GM18907 (cell line): ENCODE data around the gene TBCCD1.
"Not testable (repeated sequence)": the region's sequence is repeated elsewhere in the genome, so short reads cannot be mapped to it uniquely, and the experiment has no call there.

Experiments
- ATAC-seq: cut with Tn5 transposase; IDR thresholded peaks from one replicate; pipeline ENCODE4 v1.9.1; 2021; ENCODE audit warnings: mild to moderate bottlenecking, moderate library complexity; ENCODE audit not compliant: unreplicated experiment

TBCCD1 gene

DNA sequence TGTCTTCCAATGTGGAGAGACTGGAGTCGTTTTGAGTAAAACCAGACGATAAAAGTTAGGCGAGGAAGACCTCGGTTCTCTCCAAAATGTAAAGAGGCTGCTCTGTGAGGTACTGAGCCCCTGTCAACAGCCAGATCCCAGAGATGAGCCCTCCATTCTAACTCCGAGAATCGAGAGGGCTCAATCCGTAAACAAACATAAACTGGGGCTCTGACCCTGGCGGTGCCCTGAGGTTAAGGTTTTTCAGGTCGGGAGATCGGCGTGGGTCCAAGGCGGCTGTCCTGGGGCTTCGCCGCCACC is 417 bp downstream of the TBCCD1 start:
- no peak for ATAC-seq

DNA sequence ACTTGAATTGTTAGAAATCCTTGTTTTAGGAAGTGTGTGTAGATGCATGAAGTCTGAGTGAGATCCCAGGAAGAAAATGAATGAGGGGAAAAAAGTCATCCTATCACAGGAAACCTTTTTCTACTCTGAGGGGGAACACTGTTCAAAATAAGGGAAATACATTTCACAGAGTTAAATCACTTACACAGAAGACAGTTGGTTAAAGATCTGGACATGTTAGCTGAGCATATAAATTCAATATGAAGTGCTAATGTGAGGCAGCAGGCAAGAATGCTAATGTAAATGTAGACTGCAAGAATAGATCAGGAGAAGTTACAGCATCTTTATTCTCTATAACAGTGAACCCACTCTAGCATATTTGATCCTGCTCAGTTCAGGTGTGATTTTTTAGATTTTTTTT is 2.6 kb downstream of the TBCCD1 start:
- no peak for ATAC-seq

DNA sequence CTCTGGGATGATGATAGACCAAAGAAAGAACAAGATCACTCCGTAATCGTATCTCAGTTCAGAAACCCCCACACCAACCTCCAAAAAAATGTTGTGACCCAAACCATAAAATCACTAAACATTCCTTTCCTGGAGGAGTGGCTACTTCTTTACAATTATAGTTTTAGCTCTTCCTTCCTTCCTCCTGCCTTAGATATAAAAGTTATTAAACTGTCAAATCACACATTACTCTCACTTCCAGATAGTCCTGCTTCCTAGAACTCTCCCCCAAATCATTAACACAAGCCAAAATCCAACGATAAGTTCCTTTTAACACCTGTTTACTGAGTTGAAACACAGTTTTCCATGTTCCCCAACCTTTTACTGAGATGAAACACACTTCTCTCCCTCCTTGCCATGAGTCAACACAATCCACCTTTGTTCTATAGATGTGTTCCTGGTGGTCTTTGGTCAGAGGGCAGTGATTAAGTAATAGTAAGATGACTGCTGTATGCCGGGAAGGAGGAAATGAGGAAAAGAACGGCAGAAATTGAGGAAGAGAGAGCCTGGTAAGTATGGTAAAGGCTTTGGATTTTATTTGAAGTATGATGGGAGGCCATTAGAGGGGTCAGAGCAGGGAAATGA is 14.6 kb downstream of the TBCCD1 start:
- ATAC-seq: no peak

DNA sequence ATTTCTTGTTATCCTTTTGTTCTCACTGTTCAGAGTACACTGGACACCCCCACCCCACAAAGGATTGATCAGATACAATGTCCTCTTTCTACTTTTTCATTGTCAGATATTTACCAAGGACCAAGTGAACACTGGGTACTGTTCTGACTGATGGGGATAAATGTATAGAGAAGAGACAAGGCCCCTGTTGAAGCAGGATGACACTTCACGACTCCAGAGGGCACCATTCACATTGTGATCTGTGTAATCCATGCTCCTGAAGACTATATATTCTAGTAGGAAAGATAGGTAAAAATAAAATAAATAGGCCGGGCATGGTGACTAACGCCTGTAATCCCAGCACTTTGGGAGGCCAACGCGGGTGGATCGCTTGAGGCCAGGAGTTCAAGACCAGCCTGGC is 15.8 kb downstream of the TBCCD1 start:
- no peak for ATAC-seq

DNA sequence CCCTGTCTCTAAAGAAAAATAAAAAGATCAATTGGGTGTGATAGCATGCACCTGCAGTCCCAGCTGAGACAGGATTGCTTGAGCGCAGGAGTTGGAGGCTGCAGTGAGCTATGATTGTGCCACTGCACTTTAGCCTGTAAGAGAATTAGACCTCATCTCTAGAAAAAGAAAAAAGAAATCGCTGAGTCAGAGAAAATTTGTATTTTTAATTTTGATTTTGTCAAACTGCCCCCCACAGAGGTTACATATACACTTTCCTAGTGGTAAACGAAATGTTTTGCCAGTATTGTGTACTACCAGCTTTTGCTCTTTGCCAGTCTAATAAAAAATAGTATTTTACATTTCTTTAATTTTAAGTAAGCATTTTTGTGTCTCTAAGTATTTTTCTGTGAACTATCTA is 17.6 kb downstream of the TBCCD1 start:
- no peak for ATAC-seq

DNA sequence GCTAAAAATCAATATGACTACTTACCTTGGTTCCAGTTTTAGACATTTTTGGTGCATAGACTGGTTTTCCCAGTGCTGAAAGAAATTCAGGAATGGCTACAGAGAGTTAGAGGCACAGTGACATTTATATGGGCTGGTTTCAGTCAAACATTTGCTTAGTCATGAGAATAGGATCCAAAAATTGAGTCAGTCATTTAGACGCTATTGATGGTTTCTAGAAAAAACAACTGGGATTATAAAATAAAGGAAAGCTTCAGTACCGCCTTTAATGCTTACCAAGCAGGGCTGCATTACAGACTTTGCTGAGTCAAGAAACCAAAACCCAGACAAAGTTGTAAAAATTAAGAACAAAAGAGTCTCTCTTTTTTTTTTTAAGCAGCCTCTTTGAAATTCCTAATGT is 22.9 kb downstream of the TBCCD1 start, which contains the start of gene CRYGS:
Gene CRYGS (minus strand): TSS at position 100 of the 400 bp plus-strand sequence. CDS start 54 bp downstream, at position 46.
- no peak for ATAC-seq

DNA sequence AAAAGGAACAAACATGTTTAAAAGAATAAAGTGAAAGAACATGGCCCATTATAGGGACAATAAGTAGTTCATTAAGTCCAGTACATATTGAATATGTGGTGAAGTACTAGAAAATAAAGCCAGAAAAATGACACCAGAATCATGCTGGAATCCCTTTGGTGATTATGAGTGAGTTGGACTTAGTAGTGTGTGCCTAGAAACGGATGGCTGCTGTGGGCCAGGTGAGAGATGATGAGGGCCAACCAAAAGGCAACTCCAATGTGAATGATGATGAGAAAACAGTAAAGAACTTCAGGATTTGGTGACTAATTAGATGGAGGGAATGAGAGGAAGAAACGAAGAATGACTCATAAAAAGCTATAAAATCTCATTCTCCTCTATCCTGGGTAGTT is 26.3 kb downstream of the TBCCD1 start:
- no peak for ATAC-seq

DNA sequence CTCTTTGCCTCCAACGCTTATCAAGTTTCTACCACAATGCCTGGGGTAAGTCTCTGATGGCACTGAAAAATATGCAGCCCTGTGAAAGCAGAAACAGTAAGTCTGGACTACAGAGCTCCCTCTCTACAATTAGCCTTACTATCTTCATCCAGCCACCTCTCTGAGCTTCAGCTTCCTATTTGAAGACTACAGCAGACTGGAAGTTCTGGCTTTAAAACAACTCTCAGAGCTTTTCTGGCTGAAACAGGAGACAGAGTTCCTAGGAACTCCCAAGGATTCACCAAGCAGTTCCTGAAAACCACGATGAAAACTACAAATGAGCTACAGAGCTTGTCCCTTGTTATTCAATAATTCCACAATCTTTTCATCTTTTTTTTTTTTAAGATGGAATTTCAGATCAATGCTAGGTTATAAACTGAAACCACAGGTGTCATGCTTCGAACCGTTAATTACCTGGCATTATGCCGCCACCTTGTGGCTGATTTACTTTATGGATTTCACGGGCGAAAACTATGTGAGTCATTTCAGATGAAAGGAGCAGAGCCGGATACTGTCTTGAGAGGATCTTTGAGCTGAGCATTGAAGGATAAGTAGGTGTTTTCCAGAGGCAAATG is 26.8 kb downstream of the TBCCD1 start:
- peak; percentile 66 for ATAC-seq

DNA sequence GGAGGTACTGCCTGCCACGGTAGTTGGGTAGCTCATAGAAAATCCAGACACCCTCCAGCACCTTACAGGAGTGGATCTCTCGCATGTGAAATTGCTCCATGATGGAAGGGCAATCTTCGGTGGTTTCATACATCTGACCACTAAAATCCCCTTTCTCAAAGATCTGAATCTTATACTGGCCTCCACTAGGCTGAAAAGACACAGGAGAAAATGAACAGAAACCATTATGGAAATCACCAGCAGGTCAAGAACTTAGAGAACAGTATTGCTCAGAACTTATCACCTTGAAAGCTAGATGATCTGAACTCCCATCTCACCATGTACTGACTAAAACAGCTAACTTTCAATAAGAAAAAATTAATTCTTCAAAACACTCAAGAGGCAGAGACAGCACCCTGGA is 28.4 kb downstream of the TBCCD1 start:
- ATAC-seq: no peak

DNA sequence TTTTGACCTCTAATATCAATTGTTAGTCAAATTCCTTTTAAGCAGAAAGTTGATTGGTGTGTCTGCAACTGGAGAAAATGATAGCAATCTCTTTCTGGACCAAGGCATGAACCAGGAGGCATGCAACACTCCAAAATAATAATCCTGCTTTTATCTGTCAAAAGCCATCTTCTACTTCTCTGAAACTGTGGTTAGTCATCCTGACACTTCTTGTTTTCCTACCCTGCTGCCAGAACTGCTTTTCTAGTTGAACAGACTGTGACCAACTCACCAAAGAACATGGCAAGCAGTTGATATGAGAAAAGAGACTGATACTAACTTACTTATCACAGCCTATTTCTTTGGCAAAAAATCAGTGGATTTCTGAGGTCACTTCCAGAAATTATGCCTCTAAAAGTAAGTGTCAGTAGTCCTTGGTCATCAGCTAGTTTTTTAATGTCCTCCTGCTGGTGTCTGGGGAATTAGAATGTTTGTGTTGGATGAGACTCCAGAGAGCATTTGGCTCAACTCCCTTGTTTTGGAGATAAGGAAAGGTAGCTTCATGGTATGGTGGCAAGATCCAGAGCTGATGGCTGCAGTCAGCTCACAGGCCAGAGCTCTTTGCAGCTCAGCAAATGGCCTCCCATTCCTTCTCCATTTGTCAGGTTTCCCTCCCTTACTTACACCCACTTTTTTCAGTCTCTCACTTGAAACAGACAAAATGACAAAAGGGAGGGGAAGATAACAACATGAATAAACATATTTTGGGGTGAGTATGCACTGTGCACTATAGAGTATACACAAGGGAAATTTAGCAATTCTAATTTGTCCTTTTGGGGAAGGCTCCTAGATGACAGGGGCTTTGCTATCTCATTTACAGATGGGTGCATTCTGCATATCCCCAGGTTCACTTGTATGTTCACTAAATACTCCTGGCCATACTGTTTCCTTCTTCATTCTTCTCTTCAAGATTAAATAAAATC is 30.0 kb downstream of the TBCCD1 start:
- no peak for ATAC-seq

DNA sequence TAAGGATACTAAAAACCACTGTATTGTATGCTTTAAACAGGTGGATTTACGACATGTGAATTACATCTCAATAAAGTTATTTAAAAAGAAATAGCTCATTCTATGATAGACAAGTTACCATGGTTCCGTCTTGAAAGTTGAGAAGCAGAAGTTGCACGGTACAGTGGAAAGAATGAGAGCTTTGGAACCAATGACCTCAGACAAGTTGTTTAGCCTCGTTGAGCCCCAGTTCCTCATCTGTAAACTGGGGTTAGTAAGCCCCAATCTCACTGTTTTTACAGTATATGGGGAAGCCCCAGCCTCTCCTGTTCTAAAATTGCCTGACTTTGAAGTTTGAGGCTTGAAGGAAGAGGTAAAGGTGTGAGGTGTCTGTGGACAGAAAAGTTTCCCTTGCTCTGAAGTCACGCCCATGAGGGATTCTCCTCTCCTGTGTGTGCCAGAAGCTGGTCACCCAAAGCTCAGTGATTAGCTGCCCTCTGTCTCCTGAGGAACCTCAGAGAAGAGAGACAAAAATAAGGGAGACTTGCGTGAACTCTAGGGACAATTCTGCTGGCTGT is 32.9 kb downstream of the TBCCD1 start:
- peak; percentile 82 for ATAC-seq

DNA sequence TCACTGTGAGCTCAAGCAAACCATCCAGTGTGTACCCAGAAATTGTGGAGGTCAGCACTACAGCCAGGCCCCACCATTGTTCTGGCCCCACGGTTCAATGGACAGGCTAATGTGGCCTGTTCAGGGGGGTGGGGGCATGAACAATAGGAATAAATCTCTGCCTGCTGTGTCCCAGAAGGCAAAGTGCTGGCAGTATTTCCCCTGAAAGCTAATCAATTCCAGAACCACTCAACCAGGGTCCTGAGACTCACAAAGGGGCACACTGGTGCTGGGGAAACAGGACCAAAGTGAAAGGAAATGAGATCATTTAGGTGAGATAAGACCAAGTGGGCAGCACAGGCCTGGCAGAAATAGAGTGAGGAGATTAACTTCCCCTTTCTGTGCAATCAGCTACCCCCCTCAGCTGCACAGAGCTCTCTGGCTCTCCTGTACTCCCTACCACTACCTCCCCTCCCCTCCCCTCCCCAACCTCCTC is 34.5 kb downstream of the TBCCD1 start:
- peak; percentile 68 for ATAC-seq

DNA sequence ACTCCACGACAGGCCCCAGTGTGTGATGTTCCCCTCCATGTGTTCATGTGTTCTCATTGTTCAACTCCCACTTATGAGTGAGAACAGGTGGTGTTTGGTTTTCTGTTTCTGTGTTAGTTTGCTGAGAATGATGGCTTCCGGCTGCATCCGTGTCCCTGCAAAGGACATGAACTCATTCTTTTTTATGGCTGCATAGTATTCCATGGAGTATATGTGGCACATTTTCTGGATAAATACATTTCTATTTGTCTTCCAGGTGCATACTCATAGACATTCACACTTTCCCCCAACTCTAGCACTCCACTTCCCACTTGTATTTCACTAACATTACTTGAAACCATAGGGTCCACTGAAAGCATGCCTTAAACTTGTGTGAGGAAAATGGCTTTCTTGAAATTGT is 35.4 kb downstream of the TBCCD1 start:
- ATAC-seq: not testable (repeated sequence)

DNA sequence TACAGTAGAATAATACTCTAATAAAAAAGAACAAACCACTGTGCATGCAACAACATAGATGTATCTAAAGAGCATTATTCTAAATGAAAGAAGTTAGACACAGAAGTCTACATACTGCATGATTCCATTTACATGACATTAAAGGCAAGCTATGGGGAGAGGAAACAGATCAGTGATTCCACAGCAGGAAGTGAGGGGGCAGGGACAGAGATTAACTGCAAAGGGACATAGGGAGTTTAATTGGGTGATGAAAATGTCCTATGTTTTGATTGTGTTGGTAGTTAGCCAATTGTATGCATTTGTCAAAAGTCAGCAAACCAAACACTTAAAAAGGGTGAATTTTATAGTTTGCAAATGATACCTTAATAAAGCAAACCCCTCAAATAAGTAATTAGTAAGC is 36.7 kb downstream of the TBCCD1 start:
- no peak for ATAC-seq

DNA sequence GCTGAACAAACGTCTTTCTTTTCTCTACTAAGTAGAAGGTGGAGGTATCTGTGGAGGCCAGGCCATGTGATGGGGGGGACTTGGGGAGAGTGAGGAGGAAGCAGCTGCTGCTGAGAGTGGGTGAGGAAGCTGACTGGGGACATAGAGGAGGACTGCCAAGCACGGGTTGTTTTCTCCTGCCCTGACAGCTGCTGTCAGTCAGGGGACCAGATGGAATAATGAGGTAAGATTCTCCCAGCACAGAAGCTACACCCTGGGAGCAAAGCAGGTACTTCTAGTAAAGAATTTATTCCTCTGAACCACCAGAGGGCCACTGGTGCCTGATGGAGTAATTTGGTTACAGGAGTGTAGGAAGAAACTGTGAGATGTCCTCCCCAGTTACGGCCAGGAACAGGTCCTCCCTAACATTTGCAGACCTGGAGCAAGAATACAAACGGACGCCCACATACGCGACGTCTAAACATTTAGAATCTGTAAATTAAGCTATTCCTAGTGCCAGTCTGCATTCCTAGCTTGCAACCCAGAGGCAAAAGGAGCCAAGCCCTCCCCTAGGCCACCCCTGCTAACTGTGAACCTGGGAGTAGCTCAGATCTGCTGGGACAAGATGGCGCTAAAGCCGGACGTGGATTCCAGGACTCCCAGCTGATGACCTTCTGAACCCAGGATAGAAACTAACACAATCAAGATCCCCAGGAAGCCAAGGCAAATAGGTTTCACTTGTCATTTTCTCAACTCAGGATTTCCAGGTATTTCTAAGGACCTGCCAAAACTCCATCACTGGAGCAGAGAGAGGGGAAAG is 37.7 kb downstream of the TBCCD1 start:
- ATAC-seq: no peak

DNA sequence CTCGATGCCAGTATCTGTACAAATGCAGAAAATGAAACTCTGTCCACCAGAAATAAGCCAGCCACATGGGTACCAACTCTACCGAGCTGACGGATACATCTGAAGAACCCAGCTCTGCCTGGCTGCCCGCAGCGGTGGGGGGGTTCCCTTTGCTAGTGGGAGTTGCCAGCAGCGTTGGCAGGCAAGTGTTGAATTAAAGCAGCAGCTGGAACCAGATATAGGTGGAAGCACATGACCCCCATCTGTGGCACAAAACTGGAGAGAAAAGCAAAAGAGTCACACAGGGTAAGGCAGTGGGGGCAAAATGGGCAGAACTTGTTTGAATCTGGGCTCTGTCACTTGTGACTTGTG is 40.9 kb downstream of the TBCCD1 start:
- ATAC-seq: peak; percentile 50

DNA sequence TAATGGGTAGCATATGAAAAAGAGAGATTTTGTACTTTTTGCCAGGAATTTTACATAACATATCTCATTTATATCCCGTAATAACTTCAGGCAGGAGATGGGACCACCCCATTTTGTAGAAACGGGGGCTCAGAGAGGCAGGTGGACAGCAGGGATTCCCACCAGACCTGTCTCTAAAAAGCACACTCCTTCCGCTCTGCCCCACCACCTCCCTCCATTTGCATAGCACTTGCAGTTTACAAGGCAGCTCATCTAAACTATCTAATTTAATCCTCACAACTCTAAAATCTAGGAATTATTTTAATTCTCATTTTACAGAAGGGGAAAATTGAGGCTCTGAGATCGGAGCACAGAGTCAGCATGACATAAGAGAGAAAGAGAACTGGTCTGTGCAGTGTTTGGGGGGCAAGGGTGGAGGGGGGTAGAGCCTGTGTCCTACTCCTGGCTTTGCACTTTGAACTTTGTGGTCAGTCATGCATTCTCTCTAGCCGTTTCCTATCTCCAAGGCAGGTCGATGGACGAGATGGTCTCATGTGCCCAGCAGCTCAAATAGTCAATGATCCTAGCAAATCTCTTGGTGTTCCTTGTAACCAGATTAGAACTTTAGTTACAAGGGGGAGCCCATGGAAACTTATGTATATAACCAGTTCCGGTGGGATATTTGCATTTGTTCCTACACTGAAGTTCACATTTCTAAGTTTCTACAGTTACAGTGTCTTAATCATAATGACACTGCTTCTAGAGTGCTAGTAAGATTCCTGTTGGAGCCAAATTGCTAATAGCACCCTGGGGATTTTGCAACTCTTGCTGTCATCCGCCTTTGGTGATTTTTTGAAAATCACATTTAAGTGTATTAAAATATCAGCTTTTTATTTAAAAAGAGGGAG is 41.5 kb downstream of the TBCCD1 start:
- ATAC-seq: peak; percentile 23

DNA sequence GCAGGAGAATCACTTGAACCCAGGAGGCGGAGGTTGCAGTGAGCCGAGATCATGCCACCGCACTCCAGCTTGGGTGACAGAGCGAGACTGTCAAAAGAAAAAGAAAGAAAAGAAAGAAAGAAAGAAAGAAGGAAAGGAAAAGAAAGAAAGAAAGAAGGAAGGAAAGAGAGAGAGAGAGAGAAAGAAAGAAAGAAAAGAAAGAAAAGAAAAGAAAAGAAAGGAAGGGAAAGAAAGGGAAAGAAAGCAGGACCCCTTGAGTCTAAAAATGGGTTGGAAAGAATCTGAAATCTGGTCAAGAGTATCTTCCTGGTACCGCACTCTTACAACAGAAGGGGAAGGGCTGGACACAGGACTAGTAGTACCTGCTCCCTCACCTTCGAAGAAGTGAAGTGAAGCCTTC is 42.5 kb downstream of the TBCCD1 start:
- ATAC-seq: no peak

DNA sequence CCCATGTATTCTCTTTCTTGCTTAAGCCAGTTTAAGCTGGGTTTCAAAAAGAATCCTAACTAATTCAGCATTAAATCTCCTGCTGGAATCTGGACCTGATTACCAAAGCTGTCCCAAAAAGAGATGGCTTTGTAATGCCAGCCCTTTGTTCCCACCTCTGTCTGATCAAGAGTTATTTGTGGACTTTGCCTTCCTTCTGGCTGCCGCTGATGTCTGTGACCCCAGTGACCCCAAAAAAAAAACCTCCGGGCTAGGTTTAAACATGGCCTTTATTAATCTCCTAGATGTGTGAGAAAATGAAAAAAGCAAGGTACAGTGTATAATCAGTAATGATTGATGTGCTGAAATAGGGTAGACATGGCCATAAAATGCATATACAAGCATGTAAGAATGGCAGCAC is 43.7 kb downstream of the TBCCD1 start:
- no peak for ATAC-seq

DNA sequence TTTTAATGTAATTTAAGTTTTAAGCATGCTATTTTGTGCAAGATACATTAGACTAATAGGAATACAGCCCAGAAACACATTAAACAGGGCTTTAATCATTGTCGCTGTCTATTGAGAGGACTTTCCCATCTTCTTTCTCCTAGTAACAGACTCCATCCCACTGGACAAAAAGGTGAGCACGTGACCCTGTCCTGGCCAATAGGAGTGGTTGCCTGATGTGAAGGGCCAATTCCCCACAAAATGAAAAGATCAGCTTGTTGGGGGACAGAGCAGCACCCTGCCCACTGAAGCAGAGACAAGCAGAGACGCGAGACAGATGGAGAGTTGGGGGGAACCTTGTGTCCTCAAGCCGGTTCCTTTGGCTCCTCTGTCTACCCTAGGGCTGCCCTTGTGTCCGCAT is 44.1 kb downstream of the TBCCD1 start:
- ATAC-seq: no peak
